K562 (cell line): ENCODE measurements around the gene MYL12A. TPM values are rescaled to one million over a fixed set of nuclear protein-coding genes. Genes with fewer than 3 reads are reported as not detected.

Source experiments
- ATAC-seq: fragments of 200-7000 bp; cut with Tn5 transposase; 3 replicates; pipeline ENCODE4 v1.9.1; 2020; ENCODE audit warnings: moderate library complexity
- BruUV-seq: library from RNA; stranded (reverse); fragments of 400-500 nt; replicated peaks from 2 replicates; lab custom pipeline; 2021; lab: Mats Ljungman, UMichigan
- CTCF ChIA-PET: fragments of 300-600 bp; formaldehyde crosslinking; extraction: SDS; loops from one replicate; lab custom pipeline; 2021; ENCODE audit warnings: low intra/inter-chr PET ratio; lab: Yijun Ruan, JAX
- POLR2A ChIA-PET: fragments of 300-600, 350-650 bp; sonication (Branson Sonifier 250); formaldehyde crosslinking; extraction: SDS; loops from one replicate; lab custom pipeline; 2021; ENCODE audit warnings: antibody characterized with exemption, inconsistent platforms; lab: Yijun Ruan, JAX
- DNase-seq, 4 experiments: peaks; one replicate each; pipeline versions ENCODE4 v3.0.0 to v3.0.0-alpha.2; 2011 to 2018; ENCODE audit warnings: low spot score in 3 of 4, mixed read lengths in 3 of 4; ENCODE audit errors: extremely low read depth in 1 of 4
- FAIRE-seq: peaks from 2 replicates; lab custom pipeline; 2011; peaks lifted over from hg19 to GRCh38; lab: Jason Lieb, UNC
- H2AFZ ChIP-seq: 2 replicates; pipeline ENCODE4 v1.6.0; 2011; ENCODE audit warnings: low read depth, low read length, control low read depth, inconsistent platforms
- H3K27ac ChIP-seq: fragments of 200-600 bp; 3 replicates; pipeline ENCODE4 v1.8.0; 2011; ENCODE audit warnings: low read depth, mild to moderate bottlenecking, control low read depth, inconsistent platforms, low read length, moderate library complexity, mixed read lengths; ENCODE audit errors: extremely low read depth
- H3K27me3 ChIP-seq, 2 experiments: fragments of 300-600 bp in 1 of 2; 2 replicates in 1 of 2; 3 replicates in 1 of 2; pipeline versions ENCODE4 v1.6.0 to v1.8.0; 2011; ENCODE audit warnings: inconsistent platforms in 2 of 2, low read length in 2 of 2, mild to moderate bottlenecking in 1 of 2, mixed read lengths in 1 of 2, moderate library complexity in 1 of 2; ENCODE audit not compliant: control insufficient read depth in 2 of 2, insufficient read depth in 2 of 2
- H3K36me3 ChIP-seq: fragments of 300-600 bp; 3 replicates; pipeline ENCODE4 v1.8.0; 2011; ENCODE audit warnings: mild to moderate bottlenecking, low read length, inconsistent platforms; ENCODE audit not compliant: control insufficient read depth, insufficient read depth
- H3K4me1 ChIP-seq, 2 experiments: fragments of 200-600 bp in 1 of 2; replicated peaks in 1 of 2; 2 replicates in 1 of 2; 3 replicates in 1 of 2; pipeline versions ENCODE4 v1.5.1 to v1.8.0; 2011; ENCODE audit warnings: inconsistent platforms in 2 of 2, low read length in 2 of 2, mild to moderate bottlenecking in 1 of 2, mixed read lengths in 1 of 2, moderate library complexity in 1 of 2; ENCODE audit not compliant: control insufficient read depth in 2 of 2, insufficient read depth in 2 of 2
- H3K4me2 ChIP-seq: 2 replicates; pipeline ENCODE4 v1.6.1; 2011; ENCODE audit warnings: low read length, control low read depth, inconsistent platforms, mixed read lengths; ENCODE audit not compliant: insufficient read depth
- H3K4me3 ChIP-seq: fragments of 200-600 bp; sonication (generic), shearing (Covaris generic); 2 replicates; pipeline ENCODE4 v1.5.1; 2016; ENCODE audit warnings: control low read depth, inconsistent platforms
- H3K79me2 ChIP-seq: fragments of 200-600 bp; 3 replicates; pipeline ENCODE4 v1.8.0; 2011; ENCODE audit warnings: low read length, inconsistent platforms; ENCODE audit not compliant: control insufficient read depth, insufficient read depth
- H3K9ac ChIP-seq, 2 experiments: 2 replicates each; pipeline versions ENCODE4 v1.6.0 to v1.6.1; 2011; ENCODE audit warnings: low read depth in 2 of 2, low read length in 2 of 2, control low read depth in 1 of 2, inconsistent platforms in 1 of 2, mild to moderate bottlenecking in 1 of 2, mixed read lengths in 1 of 2; ENCODE audit not compliant: insufficient read depth in 1 of 2
- H3K9me1 ChIP-seq: one replicate; pipeline ENCODE4 v1.6.0; 2011; ENCODE audit warnings: inconsistent platforms, mild to moderate bottlenecking, low read length, moderate library complexity; ENCODE audit not compliant: control insufficient read depth, insufficient read depth
- H3K9me3 ChIP-seq: replicated peaks from 2 replicates; pipeline ENCODE4 v1.5.1; 2011; ENCODE audit warnings: low read depth, low read length, inconsistent platforms; ENCODE audit not compliant: control insufficient read depth, insufficient read depth
- H4K20me1 ChIP-seq: replicated peaks from 2 replicates; pipeline ENCODE4 v1.6.1; 2011; ENCODE audit warnings: low read length, inconsistent platforms, mixed read lengths; ENCODE audit not compliant: control insufficient read depth, insufficient read depth
- CBX1 ChIP-seq: sonication (generic); IDR thresholded peaks from 2 replicates; pipeline ENCODE4 v1.6.1; 2016; ENCODE audit warnings: antibody characterized with exemption, low read depth, mild to moderate bottlenecking
- DPF2 ChIP-seq: fragments of 450-650 bp; IDR thresholded peaks from 2 replicates; pipeline ENCODE4 v1.6.1; 2016
- GABPB2 ChIP-seq: fragments of 250-450 bp; sonication (Bioruptor Pico); conservative IDR thresholded peaks from 2 replicates; pipeline ENCODE4 v1.5.1; 2021; ENCODE audit warnings: mild to moderate bottlenecking
- HSF4 ChIP-seq: fragments of 250-450 bp; sonication (Bioruptor Pico); IDR thresholded peaks from 2 replicates; pipeline ENCODE4 v2.1.2; 2022; ENCODE audit warnings: mild to moderate bottlenecking, moderate library complexity, borderline replicate concordance
- L3MBTL2 ChIP-seq: fragments of 450-650 bp; IDR thresholded peaks from 2 replicates; pipeline ENCODE4 v1.6.1; 2016; ENCODE audit warnings: mild to moderate bottlenecking, moderate library complexity
- MAFF ChIP-seq: IDR thresholded peaks from 2 replicates; pipeline ENCODE4 v1.6.1; 2012; ENCODE audit warnings: low read length, improper control_type of control experiment
- PYGO2 ChIP-seq: fragments of 450-650 bp; IDR thresholded peaks from 2 replicates; pipeline ENCODE4 v1.6.1; 2016; ENCODE audit warnings: mild to moderate bottlenecking, missing genetic modification characterization, moderate library complexity, missing compliant biosample characterization
- XRCC5 ChIP-seq: fragments of 200-400 bp; formaldehyde crosslinking; IDR thresholded peaks from 2 replicates; pipeline ENCODE4 v1.6.1; 2017; ENCODE audit warnings: low read depth, mild to moderate bottlenecking, low read length
- YY1 ChIP-seq, 3 experiments: IDR thresholded peaks; 2 replicates each; pipeline ENCODE4 v1.6.1; 2011; ENCODE audit warnings: low read length in 2 of 3, mild to moderate bottlenecking in 2 of 3, moderate library complexity in 2 of 3, borderline replicate concordance in 1 of 3, control low read depth in 1 of 3, low read depth in 1 of 3; ENCODE audit not compliant: insufficient read depth in 3 of 3, insufficient replicate concordance in 2 of 3, control insufficient read depth in 1 of 3, insufficient read length in 1 of 3; ENCODE audit errors: extremely low read depth in 1 of 3
- ZFX ChIP-seq: sonication (generic); formaldehyde crosslinking; IDR thresholded peaks from 2 replicates; pipeline ENCODE4 v1.8.0; 2022; ENCODE audit warnings: mild to moderate bottlenecking, missing genetic modification reagents, moderate library complexity
- ZNF408 ChIP-seq: fragments of 250-450 bp; sonication (Bioruptor Pico); IDR thresholded peaks from 2 replicates; pipeline ENCODE4 v1.4.0; 2020; ENCODE audit warnings: low read depth, mild to moderate bottlenecking, moderate library complexity
- WGBS: fragments of 100-300 bp; shearing (Covaris generic); methylation state at CpG from one replicate; pipeline ENCODE4 v1.1.6; 2016; ENCODE audit warnings: low coverage, mixed read lengths; ENCODE audit not compliant: insufficient coverage; ENCODE audit errors: missing lambda C conversion rate; 5-methylcytosine and 5-hydroxymethylcytosine counted together
- in situ Hi-C: fragments of 300-500 bp; cut with MboI; formaldehyde crosslinking; loops from 4 replicates; pipeline ENCODE4 v1.15.0; 2018; ENCODE audit warnings: inconsistent platforms, mixed read lengths
- intact Hi-C: fragments of 100-400 bp; cut with micrococcal nuclease; formaldehyde crosslinking; loops from 2 replicates; pipeline ENCODE4 v1.14.2; 2022
- polyA plus RNA-seq, 8 experiments: library from polyadenylated mRNA; depleted of rRNA in 4 of 8; stranded (reverse) in 5 of 8; unstranded in 3 of 8; fragments of >200 nt; fragmentation: Nextera tagmentation in 2 of 8; fragmentation: Illumina TruSeq in 1 of 8; extraction: Ambion mirVana in 2 of 8; extraction: Trizol in 1 of 8; gene quantifications; 2 replicates each; pipeline versions ENCODE4 v1.2.1 to v1.2.3, GENCODE V29; 2011 to 2014; ENCODE audit warnings: inconsistent platforms in 1 of 8, missing spikeins in 1 of 8
- total RNA-seq, 7 experiments: library from RNA; depleted of rRNA in 6 of 7; stranded (reverse); fragments of >200 nt in 6 of 7; fragmentation: Illumina TruSeq in 2 of 7; extraction: Trizol in 2 of 7; gene quantifications; 2 replicates each; pipeline versions ENCODE4 v1.2.1 to v1.2.3, GENCODE V29; 2011 to 2021; ENCODE audit warnings: low replicate concordance in 1 of 7
- TF ChIP-seq, protein P1 (sequence below): fragments of 200-800 bp; sonication (Bioruptor generic); IDR thresholded peaks from 2 replicates; pipeline ENCODE4 v1.6.1; 2016; ENCODE audit warnings: missing genetic modification characterization, missing compliant biosample characterization
- TF ChIP-seq, protein P2 (sequence below): fragments of 200-800 bp; sonication (Bioruptor generic); IDR thresholded peaks from 2 replicates; pipeline ENCODE4 v1.6.1; 2017; ENCODE audit warnings: missing genetic modification characterization, missing compliant biosample characterization

Gene MYL12A
- total and polyA plus RNA-seq, 9 of the 15 experiments (the other 6 are each of a cell fraction or from before 2014, with no cell fraction given), result 308 to 1,031 (median 559) TPM

DNA sequence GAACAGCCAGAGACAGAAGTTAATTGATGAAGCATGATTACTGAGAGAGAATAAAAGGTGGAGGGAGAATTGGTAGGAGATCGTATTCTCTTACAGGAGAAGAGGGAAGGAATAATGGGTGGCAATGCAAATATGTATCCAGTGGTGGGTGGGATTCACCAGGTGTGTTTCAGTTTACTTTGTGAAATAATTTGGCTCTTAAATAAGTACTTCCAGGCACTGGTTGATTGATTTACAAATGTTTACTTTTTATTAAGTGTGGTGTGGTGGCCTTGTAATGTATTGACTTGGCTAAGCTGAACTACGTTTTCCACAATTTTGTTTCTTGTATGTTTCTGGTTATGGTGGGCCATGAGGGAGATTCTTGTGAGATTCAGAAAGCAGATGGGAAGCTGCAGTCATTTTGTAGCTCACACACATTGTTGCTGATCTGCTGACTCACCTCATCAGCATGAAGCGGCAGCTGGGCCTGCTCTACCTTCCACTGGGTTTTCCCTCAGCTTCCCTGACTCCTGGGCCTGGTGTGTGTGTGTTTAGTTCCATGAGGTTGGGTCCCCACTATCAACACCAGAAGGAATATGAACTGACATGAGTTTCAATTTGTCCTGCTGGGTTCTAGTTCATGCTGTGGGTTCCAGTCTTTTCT lies 47.0 kb downstream of the MYL12A start:
- intact Hi-C loops (no loop called here), in situ Hi-C loops (no loop called here)
- ChIA-PET CTCF (no interaction called here), POLR2A (interaction anchor here (0.6 to 2.3 kb wide), 5 partner anchors 9 to 367 kb away, joined by 3 to 7 read pairs (median 3); partner anchors contain the start of gene TGIF1)
- Histone ChIP-seq H3K79me2 (peaks cover 6% of the 10 kb centered on the region; the same call in 1 of the 3 replicates), H3K4me2 (no peak overlapping the region), H3K36me3 (no peaks in the 10 kb centered on the region), H3K9ac (peak overlapping the region in 1 of 2 experiments; percentile 25; a peak in 1 of 4 replicates), H3K9me3 (no peaks in the 10 kb centered on the region), H3K4me3 (no peak overlapping the region), H2AFZ (peak overlapping the region; percentile 81), H3K9me1 (no peaks in the 10 kb centered on the region), H3K27me3 (no peaks in the 10 kb centered on the region), H3K4me1 (peaks cover 8 to 21% of the 10 kb centered on the region in 2 experiments; a peak in 4 of 5 replicates), H4K20me1 (no peaks in the 10 kb centered on the region), H3K27ac (peak overlapping the region; percentile 64)
- FAIRE-seq (peak; percentile 73), ATAC-seq (peak; percentile 32; the same call in 1 of the 3 replicates), DNase-seq (peak in 3 of 4 experiments; percentile 16 to 61 (median 41))
- 53% methylated on average over 3 of the region's 3 CpGs for WGBS
- no TSS peak for BruUV-seq
- TF ChIP-seq PYGO2, result no peak
- TF ChIP-seq DPF2, result peak; percentile 48; the same call in 1 of the 2 replicates
- peak; percentile 54; the same call in 1 of the 2 replicates for TF ChIP-seq L3MBTL2
- TF ChIP-seq, protein P1, sequence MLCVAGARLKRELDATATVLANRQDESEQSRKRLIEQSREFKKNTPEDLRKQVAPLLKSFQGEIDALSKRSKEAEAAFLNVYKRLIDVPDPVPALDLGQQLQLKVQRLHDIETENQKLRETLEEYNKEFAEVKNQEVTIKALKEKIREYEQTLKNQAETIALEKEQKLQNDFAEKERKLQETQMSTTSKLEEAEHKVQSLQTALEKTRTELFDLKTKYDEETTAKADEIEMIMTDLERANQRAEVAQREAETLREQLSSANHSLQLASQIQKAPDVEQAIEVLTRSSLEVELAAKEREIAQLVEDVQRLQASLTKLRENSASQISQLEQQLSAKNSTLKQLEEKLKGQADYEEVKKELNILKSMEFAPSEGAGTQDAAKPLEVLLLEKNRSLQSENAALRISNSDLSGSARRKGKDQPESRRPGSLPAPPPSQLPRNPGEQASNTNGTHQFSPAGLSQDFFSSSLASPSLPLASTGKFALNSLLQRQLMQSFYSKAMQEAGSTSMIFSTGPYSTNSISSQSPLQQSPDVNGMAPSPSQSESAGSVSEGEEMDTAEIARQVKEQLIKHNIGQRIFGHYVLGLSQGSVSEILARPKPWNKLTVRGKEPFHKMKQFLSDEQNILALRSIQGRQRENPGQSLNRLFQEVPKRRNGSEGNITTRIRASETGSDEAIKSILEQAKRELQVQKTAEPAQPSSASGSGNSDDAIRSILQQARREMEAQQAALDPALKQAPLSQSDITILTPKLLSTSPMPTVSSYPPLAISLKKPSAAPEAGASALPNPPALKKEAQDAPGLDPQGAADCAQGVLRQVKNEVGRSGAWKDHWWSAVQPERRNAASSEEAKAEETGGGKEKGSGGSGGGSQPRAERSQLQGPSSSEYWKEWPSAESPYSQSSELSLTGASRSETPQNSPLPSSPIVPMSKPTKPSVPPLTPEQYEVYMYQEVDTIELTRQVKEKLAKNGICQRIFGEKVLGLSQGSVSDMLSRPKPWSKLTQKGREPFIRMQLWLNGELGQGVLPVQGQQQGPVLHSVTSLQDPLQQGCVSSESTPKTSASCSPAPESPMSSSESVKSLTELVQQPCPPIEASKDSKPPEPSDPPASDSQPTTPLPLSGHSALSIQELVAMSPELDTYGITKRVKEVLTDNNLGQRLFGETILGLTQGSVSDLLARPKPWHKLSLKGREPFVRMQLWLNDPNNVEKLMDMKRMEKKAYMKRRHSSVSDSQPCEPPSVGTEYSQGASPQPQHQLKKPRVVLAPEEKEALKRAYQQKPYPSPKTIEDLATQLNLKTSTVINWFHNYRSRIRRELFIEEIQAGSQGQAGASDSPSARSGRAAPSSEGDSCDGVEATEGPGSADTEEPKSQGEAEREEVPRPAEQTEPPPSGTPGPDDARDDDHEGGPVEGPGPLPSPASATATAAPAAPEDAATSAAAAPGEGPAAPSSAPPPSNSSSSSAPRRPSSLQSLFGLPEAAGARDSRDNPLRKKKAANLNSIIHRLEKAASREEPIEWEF (CRISPR knock-in tag), result no peak
- no peak for TF ChIP-seq XRCC5
- peak; percentile 70 for TF ChIP-seq MAFF
- TF ChIP-seq, protein P2, sequence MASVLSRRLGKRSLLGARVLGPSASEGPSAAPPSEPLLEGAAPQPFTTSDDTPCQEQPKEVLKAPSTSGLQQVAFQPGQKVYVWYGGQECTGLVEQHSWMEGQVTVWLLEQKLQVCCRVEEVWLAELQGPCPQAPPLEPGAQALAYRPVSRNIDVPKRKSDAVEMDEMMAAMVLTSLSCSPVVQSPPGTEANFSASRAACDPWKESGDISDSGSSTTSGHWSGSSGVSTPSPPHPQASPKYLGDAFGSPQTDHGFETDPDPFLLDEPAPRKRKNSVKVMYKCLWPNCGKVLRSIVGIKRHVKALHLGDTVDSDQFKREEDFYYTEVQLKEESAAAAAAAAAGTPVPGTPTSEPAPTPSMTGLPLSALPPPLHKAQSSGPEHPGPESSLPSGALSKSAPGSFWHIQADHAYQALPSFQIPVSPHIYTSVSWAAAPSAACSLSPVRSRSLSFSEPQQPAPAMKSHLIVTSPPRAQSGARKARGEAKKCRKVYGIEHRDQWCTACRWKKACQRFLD (CRISPR knock-in tag), result no peak
- no peak for TF ChIP-seq ZNF408 (CRISPR knock-in tag)
- peak in 1 of 3 experiments; percentile 28 for TF ChIP-seq YY1 (IDR thresholded peaks at IDR 0.05; ENCODE audit: borderline replicate concordance in 1 of 3, control insufficient read depth in 1 of 3, extremely low read depth in 1 of 3, insufficient read depth in 3 of 3, insufficient read length in 1 of 3, insufficient replicate concordance in 2 of 3, low read depth in 1 of 3, low read length in 2 of 3)
- TF ChIP-seq HSF4, result no peak
- TF ChIP-seq ZFX (CRISPR knock-in tag), result peak; percentile 35; the same call in 1 of the 2 replicates
- no peak for TF ChIP-seq CBX1
- TF ChIP-seq GABPB2 (CRISPR knock-in tag), result no peak
